ENCODE data around the gene ZNF764.
A peak's percentile ranks its signal among the peaks of the same experiment; 100 is the strongest.

The ZNF764 gene

DNA sequence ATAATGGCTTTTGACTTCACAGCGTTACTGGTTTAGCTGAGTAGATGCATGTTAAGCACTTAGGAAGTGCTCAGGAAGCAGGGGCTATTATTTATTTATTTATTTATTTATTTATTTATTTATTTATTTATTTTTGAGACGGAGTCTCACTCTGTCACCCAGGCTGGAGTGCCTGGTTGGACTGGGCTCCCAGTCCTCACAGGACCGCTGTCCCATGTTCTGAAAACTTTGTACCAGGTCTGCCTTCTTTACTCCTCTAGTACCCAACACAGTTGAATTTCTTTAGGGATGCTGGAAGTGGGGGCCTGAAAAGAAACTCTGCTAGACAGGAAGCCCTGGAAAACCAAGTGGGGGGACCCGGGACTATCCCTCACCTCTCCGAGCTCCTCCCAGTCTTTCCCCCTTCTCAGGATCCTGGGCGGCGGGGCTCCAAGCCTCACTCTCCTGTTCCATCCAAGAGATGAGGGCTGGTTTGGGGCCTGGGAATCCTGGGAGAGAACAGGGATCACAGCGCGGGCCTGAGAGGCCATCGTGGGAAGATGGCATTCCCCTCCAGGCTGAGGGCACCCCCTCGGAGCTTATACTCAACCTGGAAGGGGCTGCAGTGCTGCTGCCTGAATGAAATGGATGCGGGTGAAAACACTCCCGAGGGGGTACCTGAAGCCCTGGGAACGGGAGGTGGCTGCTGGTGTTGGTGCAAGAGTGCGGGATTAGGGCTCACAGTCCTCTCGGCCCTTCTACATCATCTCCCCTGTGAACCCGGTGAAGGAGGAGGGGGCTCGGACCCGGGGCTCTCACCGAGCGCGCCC is 12.7 kb upstream of the ZNF764 start:
- no peak for DNase-seq (ENCODE audit: low read depth)

DNA sequence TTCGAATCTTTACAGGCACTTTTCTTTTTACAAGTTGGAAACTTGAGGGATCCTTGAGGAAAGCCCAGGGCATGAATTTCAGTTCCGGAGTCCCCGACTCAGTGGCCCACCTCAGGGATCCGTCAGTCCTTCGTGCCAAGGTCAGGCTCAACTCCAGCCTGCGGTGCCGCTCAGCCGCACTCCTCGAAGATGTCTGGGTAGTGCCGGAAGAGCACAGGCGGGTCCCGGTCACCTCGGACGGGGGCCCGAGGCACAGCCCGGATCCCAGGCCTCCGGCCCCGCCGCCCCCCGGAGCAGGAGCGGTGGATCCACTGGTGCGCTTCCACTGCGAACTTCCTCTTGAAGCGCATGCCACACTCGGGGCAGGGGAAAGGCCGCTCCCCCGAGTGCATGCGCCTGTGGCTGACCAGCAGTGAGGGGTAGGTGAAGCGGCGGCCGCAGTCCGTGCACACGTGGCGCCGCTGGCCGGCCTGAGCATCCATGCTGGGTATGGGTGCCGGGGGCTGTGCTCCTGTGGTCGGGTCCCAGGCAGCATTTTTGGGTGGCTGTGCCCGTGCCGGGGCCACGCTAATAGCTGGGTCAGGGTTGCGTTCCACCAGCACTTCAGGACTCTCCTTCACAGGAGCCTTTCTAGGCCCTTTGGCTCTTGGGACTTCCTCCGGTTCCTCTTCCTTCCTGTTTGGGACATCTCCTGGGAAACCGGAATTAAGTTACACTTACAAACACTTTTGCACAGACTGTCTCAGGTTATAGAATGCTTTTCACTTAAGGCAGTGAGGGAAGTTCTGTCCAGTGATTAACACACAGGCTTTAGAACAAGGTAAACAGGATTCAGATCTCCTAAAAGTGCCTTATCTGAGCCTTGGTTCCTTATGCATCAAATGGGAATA is 11.8 kb upstream of the ZNF764 start:
- DNase-seq (ENCODE audit: low read depth), result no peak

DNA sequence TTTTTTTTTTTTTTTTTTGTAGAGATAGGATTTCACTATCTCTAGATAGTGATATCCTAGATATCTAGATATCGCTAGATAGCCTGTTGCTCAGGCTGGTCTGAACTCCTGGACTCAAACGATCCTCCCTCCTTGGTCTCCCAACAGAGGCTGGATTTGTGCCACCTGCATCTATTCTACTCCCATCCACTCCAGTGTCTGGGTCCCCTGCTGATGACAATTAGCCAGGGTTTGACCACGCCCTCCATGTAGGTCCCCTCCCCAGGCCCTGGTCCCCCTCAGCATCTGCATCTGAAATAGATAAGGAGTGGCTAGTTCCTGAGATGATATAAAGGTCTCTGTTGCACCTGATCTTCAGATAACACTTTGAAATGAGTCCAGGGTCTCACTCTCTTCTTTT is 11.1 kb upstream of the ZNF764 start:
- DNase-seq (ENCODE audit: low read depth), result no peak

DNA sequence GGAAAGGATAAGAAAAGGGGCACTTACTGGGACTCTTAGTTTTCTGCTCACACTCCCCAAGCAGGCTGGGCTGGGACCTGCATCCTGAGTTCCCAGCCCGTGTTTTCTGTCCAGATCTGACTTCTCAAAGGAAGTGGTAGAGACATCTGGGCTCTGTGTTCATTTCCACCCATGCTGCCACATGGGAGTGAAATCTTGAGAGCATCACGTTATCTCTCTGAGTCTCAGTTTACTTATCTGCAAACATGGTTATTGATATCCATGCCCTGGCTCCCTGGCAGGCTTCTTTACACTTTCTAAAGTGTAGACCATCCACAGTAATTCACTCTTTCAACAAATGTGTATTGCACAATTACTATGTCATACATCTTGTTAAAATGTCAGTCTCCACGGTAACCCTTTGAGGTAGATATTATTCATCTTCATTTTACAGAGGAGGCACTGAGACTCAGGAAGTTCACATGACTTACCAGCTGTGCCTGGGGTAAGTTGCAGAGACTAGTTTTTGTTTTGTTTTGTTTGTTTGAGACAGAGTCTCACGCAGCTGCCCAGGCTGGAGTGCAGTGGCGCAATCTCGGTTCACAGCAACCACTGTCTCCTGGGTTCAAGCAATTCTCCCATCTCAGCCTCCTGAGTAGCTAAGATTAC is 9.9 kb upstream of the ZNF764 start:
- DNase-seq (ENCODE audit: low read depth), result no peak

DNA sequence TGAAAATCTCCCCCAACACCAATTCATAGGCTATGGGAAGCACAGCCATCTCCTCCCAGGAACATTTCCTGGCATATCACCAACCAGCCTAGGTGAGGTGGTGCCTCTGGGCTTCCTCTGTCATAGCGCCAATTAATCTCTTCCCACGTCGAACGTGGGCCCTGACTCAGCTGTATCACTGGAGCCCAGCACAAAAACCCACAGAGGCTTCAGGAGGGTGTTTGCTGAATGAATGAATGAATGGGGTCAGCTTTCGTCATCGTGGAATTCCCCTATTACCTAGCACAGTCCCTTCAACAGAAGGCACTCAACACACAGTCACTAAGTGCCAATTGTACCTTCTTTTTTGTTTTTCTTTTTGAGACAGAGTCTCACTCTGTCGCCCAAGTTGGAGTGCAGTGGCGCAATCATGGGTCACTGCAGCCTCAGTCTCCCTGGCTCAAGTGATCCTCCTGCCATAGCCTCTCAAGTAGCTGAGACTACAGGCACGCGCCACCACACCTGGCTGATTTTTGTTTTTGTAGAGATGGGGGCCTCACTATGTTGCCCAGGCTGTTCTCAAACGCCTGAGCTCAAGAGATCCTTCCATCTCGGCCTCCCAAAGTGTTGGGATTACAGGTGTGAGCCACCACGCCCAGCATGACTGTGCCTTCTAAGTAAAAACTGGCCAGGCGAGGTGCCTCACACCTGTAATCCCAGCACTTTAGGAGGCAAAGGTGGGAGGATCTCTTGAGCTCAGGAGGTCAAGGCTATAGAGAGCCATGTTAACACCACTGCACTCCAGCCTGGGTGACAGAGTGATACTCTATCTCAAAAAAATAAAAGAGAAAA is 9.2 kb upstream of the ZNF764 start:
- no peak for DNase-seq (ENCODE audit: low read depth)

DNA sequence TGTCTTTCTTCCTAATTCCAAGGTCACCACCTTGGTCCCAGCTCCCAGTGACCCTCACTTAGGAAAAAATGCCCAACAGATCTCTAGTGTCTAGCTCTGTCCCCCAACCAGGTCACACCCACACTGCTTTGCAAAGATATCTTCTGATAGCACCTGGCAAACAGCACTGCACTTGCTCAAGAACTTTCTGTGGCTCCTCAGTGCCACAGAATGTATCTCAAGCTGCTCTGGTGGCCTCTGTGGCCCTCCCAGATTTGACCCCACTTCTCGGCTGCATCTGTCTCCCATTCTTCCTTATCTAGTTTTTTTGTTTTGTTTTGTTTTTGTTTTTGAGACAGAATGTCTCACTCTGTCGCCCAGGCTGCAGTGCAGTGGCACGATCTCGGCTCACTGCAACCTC is 8.4 kb upstream of the ZNF764 start:
- DNase-seq (ENCODE audit: low read depth), result no peak

DNA sequence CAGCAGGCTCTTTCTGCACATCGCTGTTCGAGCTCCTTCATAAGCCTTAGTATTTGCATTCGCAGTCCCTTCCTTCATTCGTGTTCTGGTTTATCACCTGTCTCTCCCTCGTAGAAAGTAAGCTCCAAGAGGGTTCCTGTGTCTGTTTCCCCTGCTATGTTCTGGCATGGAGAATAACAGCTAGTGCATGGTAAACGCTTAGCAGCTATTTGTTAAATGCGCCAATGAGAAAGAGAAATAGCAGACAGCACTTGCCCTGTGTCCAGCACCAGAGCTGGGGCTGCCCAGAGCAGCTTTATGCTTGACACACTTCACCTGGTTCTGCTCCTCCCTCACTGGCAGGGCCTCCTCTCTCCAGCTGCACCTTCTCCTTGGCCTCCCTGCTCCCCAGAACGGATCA is 7.8 kb upstream of the ZNF764 start:
- DNase-seq (ENCODE audit: low read depth), result no peak

DNA sequence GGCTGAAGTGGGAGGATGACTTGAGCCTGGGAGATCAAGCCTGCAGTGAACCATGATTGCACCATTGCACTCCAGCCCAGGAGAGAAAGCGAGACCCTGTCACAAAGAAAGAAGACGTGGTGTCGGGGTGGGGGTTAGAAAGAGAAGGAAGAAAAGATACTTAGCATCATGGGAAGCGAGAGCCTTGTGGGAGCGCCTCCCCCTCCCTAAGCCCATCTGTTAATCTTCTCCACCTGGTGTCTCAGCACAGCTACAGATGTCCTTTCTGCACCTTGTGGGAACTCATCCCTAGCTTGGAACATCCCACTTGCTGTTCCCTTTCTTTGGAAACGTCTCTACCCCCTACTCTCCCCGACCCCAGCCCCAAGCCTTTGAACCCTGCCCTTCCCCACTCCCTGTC is 7.4 kb upstream of the ZNF764 start:
- no peak for DNase-seq (ENCODE audit: low read depth)

DNA sequence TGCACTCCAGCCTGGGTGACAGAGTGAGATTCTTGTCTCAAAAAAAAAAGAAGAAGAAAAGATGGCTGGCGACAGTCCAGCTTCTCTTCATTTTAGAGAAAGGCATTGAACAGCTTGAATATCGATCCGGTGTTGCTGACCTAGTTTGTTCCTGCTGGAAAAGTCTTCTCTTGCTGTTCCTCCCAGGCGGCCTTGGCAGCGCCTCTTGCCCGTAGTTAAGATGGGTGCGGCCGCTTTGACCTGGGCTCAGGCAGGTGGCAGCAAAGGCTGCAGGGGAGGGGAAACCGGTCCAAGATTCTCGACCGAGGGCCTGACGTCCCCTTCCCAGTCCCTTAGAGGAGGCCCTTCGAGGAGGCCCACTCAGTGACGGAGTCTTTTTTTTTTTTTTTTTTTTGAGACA is 3.8 kb upstream of the ZNF764 start:
- no peak for DNase-seq (ENCODE audit: low read depth)

DNA sequence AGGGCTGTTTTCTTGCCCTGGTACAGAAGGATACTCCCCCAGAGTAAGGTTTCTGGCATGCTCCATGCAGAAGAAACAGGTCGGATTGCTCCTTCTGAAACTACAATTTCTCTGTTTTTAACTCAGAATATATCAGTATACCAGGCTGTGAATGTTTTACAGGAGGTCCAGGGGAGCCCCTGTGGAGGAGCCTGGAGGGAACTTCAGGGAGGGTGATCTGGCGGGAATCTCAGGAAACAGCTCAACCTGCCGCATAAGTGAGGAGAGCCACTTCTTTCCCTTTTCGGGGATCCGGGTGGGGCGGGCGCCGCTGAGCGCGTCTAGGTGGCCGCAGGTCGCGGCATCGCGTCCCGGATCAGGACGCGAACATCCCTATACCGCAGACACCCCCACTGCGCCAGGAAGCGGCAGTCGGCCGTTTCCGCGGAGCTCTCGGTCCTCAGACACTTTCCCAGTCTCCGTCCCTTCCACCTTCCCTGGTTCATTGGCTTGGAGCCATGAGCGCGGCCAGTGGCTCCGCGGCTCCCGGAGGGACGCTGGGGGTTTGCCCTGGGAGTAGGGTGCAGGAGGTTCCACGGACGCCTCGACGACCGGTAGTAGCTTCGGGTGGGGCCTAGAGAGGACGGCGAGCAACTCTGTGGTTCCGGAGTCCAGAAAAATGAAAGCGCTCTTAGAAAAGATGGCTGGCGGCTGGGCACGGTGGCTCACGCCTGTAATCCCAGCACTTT is 3.1 kb upstream of the ZNF764 start:
- DNase-seq (ENCODE audit: low read depth), result peak; percentile 52

DNA sequence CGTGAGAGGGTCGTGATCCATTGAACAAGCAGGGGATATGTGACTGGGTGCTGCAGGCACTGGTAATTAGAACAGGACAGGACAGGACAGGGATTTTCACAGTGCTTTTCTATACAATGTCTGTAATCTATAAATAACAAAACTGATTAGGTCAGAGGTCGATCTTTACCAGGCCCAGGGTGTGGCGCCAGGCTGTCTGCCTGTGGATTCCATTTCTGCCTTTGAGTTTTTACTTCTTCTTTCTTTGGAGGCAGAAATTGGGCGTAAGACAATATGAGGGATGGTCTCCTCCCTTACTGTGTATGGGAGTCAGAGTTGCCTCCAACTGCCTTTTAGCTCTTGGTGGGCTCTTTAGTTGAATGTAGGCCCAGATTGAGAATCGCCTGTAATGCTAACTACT is 1.5 kb upstream of the ZNF764 start:
- no peak for DNase-seq (ENCODE audit: low read depth)

DNA sequence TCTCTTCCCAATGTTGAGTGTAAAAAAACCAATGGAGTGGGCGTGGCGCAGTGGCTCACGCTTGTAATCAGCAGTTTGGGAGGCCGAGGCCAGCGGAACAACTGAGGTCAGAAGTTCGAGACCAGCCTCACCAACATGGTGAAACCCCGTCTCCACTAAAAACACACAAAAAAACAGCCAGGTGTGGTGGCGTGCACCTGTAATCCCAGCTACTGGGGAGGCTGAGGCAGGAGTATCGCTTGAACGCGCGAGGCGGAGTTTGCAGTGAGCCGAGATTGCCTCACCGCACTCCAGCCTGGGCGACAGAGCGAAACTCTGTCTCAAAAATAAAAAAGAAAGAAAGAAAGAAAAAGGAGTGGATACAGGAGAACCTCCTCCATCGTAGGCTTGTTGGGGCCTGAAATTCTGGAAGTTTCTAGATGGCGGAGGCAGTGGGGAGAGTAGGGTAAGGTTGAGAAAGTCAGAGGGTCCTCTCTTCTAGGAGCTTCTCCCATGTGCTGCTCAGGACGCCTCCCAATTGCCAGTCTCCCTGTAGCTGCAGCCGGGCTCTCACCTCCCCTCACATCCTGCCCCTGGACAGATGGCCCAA is 709 bp upstream of the ZNF764 start:
- no peak for DNase-seq (ENCODE audit: low read depth)

DNA sequence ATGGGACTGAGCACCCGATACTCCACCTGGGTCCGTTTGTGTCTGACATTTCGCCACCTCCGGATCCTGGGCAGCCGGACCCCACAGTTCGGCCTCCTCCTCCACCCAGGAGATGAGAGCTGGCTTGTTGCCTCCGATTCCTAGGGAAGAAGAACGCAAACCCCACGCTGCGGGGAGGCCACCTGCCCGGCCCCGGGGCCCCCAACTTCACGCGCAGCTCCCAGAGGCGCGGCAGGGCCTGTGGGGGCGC is 542 bp downstream of the ZNF764 start:
- no peak for DNase-seq (ENCODE audit: low read depth)

DNA sequence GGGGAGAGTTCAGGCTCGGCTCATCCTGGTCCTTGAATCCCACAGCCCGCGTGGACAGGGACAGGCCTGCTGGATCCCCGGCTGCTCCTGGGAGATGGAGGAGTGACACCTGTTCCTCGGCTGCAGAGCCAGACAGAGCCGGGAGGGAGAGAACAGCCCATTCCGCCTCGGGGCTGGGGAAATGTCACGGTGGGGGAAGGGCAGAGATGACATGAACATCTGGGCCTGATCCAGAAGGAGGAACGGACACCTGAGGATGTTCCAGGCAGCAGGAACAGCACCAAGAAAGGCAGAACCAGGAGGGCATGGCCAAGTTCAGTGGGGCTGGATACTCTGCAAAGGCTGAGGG is 2.1 kb downstream of the ZNF764 start:
- DNase-seq (ENCODE audit: low read depth), result no peak

DNA sequence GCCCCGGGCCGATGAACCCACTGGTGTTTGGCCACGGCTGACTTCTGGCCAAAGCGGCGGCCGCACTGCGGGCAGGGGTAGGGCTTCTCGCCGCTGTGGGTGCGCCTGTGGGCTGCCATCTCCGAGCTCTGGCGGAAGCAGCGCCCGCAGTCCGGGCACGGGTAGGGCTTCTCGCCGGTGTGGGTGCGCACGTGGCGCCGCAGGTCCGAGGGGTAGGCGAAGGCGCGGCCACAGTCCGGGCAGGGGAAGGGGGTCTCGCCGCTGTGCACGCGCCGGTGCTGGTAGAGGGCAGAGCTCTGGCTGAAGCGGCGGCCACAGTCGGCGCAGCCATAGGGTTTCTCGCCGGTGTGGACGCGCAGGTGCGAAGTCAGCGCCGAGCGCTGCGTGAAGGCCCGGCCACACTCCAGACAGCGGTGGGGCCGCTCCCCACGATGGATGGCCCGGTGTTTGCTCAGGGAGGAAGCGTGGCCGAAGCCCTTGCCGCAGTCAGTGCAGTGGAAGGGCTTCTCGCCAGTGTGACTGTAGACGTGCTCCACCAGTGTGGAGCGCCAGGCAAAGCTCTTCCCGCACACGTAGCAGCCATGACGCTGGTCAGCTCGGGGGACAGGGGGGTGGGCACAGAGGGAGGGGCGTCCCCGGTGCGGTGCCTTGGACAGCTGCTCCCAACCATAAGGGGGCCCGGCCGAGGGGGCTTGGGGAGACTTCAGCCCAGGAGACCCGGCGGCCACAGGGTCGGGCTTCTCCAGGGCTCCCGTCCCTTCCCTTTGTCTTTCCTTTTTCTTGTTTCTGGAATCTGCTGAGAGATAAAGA is 2.7 kb downstream of the ZNF764 start:
- no peak for DNase-seq (ENCODE audit: low read depth)

DNA sequence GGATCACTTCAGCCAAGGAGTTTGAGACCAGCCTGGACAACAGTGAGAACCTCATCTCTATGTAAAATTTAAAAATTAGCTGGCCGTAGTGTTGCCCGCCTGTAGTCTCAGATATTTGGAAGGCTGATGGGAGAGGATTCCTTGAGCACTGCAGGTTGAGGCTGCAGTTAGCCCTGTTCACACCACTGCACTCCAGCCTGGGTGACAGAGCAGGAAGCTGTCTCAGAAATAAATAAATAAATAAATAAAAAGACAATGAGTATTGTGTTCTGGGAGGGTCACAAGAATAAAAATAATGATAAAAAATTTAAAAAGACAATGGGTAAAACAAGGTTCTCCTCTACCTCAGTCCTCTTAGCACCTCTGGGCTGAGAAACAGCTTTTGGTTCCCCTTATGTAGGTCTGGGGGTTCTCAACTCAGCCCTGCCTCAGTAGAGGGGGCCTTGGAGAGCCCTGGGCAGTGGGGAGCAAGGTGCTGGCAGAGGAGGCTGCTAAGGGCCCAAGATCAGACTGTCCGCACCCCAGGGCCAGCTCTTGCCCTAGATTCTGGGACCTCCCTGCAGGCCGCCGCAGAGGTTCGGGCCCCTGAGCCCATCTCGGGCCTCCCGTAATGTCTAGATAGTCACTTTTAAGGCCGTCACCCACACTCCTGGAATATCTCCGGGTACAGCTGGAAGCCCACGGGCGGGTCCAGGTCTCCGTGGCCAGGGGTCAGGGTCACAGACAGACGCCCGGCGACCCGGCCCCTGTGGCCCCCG is 3.4 kb downstream of the ZNF764 start:
- DNase-seq (ENCODE audit: low read depth), result no peak

DNA sequence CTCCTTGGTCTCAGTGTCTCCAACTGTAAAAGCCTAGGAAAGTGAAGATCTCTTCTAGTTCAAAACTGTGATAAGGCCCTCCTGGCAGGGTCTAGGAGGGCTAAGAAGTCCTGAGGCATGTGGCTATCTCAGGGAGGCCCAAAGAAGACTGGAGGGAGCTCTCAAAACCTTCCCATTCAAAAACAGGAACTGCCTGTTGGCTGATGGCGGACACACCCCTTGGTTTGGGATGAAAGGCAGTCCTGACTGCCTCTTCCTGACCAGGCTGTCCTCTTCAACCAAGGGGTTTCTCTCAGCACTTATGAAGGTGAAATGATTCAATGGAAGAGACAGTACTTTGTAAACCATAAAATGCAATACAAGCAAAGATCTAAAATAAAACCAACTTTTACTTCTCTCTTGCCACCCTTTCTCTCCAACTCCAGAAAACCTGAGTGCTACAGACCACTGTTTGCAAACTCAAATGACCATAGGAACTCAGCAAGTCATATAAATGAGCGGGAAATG is 4.7 kb downstream of the ZNF764 start:
- no peak for DNase-seq (ENCODE audit: low read depth)

DNA sequence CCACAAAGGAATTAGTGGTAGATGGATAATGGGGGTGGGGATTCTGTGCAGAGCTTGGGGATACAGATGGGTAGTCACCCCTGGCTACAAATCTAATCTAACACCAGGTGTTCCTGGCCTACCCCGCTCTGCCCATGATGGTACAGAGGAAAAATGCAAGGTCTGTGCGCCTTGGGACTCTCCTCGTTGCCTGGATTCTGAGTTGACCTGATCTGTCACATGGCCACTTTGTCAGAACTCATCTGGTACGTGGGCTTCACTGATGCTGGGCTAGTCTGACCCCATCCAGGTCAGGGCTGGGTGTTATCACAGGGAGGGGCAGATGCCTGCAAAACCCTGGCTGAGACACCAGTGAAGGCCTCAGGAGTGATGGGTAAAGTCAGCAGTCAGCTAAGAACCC is 5.2 kb downstream of the ZNF764 start:
- no peak for DNase-seq (ENCODE audit: low read depth)

DNA sequence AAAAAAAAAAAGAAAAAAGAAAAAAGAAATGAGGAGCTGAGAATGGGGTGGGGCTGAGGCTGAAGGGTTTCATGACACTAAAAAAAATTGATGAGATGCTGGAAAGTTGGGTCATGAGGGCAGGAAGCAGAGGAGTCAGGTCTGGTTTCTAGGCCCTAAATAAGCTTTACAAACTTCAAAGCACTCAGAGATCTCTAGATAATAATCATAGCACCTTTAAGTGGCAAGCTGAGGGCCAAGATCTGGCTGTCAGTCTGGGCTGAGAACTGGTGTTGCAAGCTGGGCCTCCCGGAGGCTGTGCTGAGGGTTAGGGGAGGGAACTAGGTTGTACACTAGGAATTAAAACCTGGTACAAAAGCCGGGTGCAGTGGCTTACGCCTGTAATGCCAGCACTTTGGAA is 6.4 kb downstream of the ZNF764 start:
- no peak for DNase-seq (ENCODE audit: low read depth)

Data from CMK (cell line).